IMR-90 (cell line): ENCODE measurements around the gene STK17B. TPM values are rescaled to one million over a fixed set of nuclear protein-coding genes. Genes with fewer than 3 reads are reported as not detected.

ENCODE experiments used
- ATAC-seq: fragments of 200-7000 bp; cut with Tn5 transposase; 2 replicates; pipeline ENCODE4 v1.9.1; 2020; ENCODE audit warnings: low read depth, mild to moderate bottlenecking, moderate library complexity
- BruUV-seq: library from RNA; stranded (reverse); fragments of 400-500 nt; replicated peaks from 2 replicates; lab custom pipeline; 2021; lab: Mats Ljungman, UMichigan
- CTCF ChIA-PET: fragments of 300-600 bp; formaldehyde crosslinking; extraction: SDS; loops from one replicate; lab custom pipeline; 2021; ENCODE audit warnings: antibody characterized with exemption; lab: Yijun Ruan, JAX
- POLR2A ChIA-PET: fragments of 300-600 bp; sonication (Branson Sonifier 250); formaldehyde crosslinking; loops from one replicate; lab custom pipeline; 2022; ENCODE audit warnings: antibody characterized with exemption; ENCODE audit not compliant: unreplicated experiment; lab: Charles Lee
- DNase-seq: peaks from one replicate; pipeline ENCODE4 v3.0.0; 2013
- H2AFZ ChIP-seq: replicated peaks from 2 replicates; pipeline ENCODE3; 2013; ENCODE audit warnings: low read length, mild to moderate bottlenecking; ENCODE audit not compliant: poor library complexity
- H2AK5ac ChIP-seq: 2 replicates; pipeline ENCODE4 v1.6.1; 2013; ENCODE audit warnings: low read depth, low read length, inconsistent platforms
- H2AK9ac ChIP-seq: replicated peaks from 2 replicates; pipeline ENCODE3; 2013; ENCODE audit warnings: mild to moderate bottlenecking, low read depth, low read length, moderate library complexity; ENCODE audit not compliant: poor library complexity
- H2BK120ac ChIP-seq: 2 replicates; pipeline ENCODE4 v1.6.1; 2013; ENCODE audit warnings: low read depth, low read length, inconsistent platforms
- H2BK15ac ChIP-seq: 3 replicates; pipeline ENCODE4 v1.6.1; 2013; ENCODE audit warnings: low read depth, low read length, inconsistent platforms
- H2BK20ac ChIP-seq: 2 replicates; pipeline ENCODE4 v1.6.1; 2013; ENCODE audit warnings: low read depth, mild to moderate bottlenecking, inconsistent platforms, low read length, moderate library complexity
- H2BK5ac ChIP-seq: 2 replicates; pipeline ENCODE4 v1.6.1; 2013; ENCODE audit warnings: mild to moderate bottlenecking, low read depth, low read length, inconsistent platforms; ENCODE audit not compliant: poor library complexity, severe bottlenecking
- H3K14ac ChIP-seq: replicated peaks from 2 replicates; pipeline ENCODE4 v1.6.1; 2013; ENCODE audit warnings: low read depth, low read length, inconsistent platforms
- H3K18ac ChIP-seq: 2 replicates; pipeline ENCODE4 v1.6.1; 2013; ENCODE audit warnings: low read depth, low read length, control low read depth
- H3K23ac ChIP-seq: 2 replicates; pipeline ENCODE4 v1.6.1; 2013; ENCODE audit warnings: low read depth, low read length, inconsistent platforms
- H3K27ac ChIP-seq: 2 replicates; pipeline ENCODE4 v1.5.1; 2013; ENCODE audit warnings: mild to moderate bottlenecking, control low read depth, low read length; ENCODE audit not compliant: insufficient read depth
- H3K27me3 ChIP-seq: 2 replicates; pipeline ENCODE4 v1.6.1; 2013; ENCODE audit warnings: low read length; ENCODE audit not compliant: control insufficient read depth, insufficient read depth
- H3K36me3 ChIP-seq: 2 replicates; pipeline ENCODE4 v1.6.1; 2013; ENCODE audit warnings: low read length, mixed read lengths; ENCODE audit not compliant: control insufficient read depth, insufficient read depth
- H3K4ac ChIP-seq: 2 replicates; pipeline ENCODE4 v1.6.1; 2013; ENCODE audit warnings: low read depth, low read length, inconsistent platforms
- H3K4me1 ChIP-seq: 2 replicates; pipeline ENCODE4 v1.6.1; 2013; ENCODE audit warnings: low read length, mixed read lengths; ENCODE audit not compliant: control insufficient read depth, insufficient read depth
- H3K4me2 ChIP-seq: 2 replicates; pipeline ENCODE4 v1.6.1; 2013; ENCODE audit warnings: low read depth, mild to moderate bottlenecking, control low read depth, low read length, moderate library complexity
- H3K4me3 ChIP-seq: 2 replicates; pipeline ENCODE4 v1.5.1; 2013; ENCODE audit warnings: low read depth, mild to moderate bottlenecking, control low read depth, low read length, moderate library complexity; ENCODE audit not compliant: insufficient read depth
- H3K56ac ChIP-seq: 2 replicates; pipeline ENCODE4 v1.6.1; 2013; ENCODE audit warnings: low read length, inconsistent platforms; ENCODE audit not compliant: insufficient read depth; ENCODE audit errors: extremely low read depth
- H3K79me1 ChIP-seq, 2 experiments: 2 replicates each; pipeline ENCODE4 v1.6.1; 2013; ENCODE audit warnings: low read length in 2 of 2, inconsistent platforms in 1 of 2, low read depth in 1 of 2
- H3K9ac ChIP-seq: 2 replicates; pipeline ENCODE4 v1.6.1; 2013; ENCODE audit warnings: low read depth, low read length, control low read depth
- H3K9me1 ChIP-seq: 2 replicates; pipeline ENCODE4 v1.6.1; 2013; ENCODE audit warnings: low read length, inconsistent platforms; ENCODE audit not compliant: insufficient read depth
- H3K9me3 ChIP-seq: 2 replicates; pipeline ENCODE4 v1.6.1; 2013; ENCODE audit warnings: low read length; ENCODE audit not compliant: control insufficient read depth, insufficient read depth
- H4K20me1 ChIP-seq: 2 replicates; pipeline ENCODE4 v1.6.1; 2013; ENCODE audit warnings: low read length, inconsistent platforms; ENCODE audit not compliant: insufficient read depth
- H4K5ac ChIP-seq: 2 replicates; pipeline ENCODE4 v1.6.1; 2013; ENCODE audit warnings: mild to moderate bottlenecking, low read depth, low read length, control low read depth
- H4K8ac ChIP-seq, 2 experiments: 2 replicates each; pipeline ENCODE4 v1.6.1; 2013; ENCODE audit warnings: low read depth in 2 of 2, low read length in 2 of 2, control low read depth in 1 of 2, inconsistent platforms in 1 of 2
- H4K91ac ChIP-seq: 2 replicates; pipeline ENCODE4 v1.6.1; 2013; ENCODE audit warnings: low read depth, low read length, inconsistent platforms; ENCODE audit not compliant: insufficient read depth
- BHLHE40 ChIP-seq: fragments of 150-350 bp; IDR thresholded peaks from 2 replicates; pipeline ENCODE4 v1.6.1; 2016; ENCODE audit warnings: mild to moderate bottlenecking, low read depth, low read length
- CEBPB ChIP-seq: IDR thresholded peaks from 2 replicates; pipeline ENCODE4 v1.6.1; 2012; ENCODE audit warnings: low read depth, low read length, improper control_type of control experiment
- CHD1 ChIP-seq: IDR thresholded peaks from 2 replicates; pipeline ENCODE4 v1.6.1; 2012; ENCODE audit warnings: low read depth, low read length, improper control_type of control experiment
- ELK1 ChIP-seq: fragments of 150-350 bp; IDR thresholded peaks from 2 replicates; pipeline ENCODE4 v1.6.1; 2016; ENCODE audit warnings: low read depth, mild to moderate bottlenecking, low read length, moderate library complexity, borderline replicate concordance
- FOS ChIP-seq: fragments of 150-350 bp; IDR thresholded peaks from 2 replicates; pipeline ENCODE4 v1.6.1; 2016; ENCODE audit warnings: low read depth, low read length
- MAFK ChIP-seq: IDR thresholded peaks from 2 replicates; pipeline ENCODE4 v1.6.1; 2012; ENCODE audit warnings: low read depth, low read length, improper control_type of control experiment
- MAZ ChIP-seq: IDR thresholded peaks from 2 replicates; pipeline ENCODE4 v1.6.1; 2012; ENCODE audit warnings: low read depth, mild to moderate bottlenecking, low read length, improper control_type of control experiment, moderate library complexity, borderline replicate concordance
- MXI1 ChIP-seq: IDR thresholded peaks from 2 replicates; pipeline ENCODE4 v1.6.1; 2012; ENCODE audit warnings: low read depth, mild to moderate bottlenecking, low read length, moderate library complexity, borderline replicate concordance
- POLR2A ChIP-seq: IDR thresholded peaks from 2 replicates; pipeline ENCODE4 v1.6.1; 2012; ENCODE audit warnings: mild to moderate bottlenecking, low read depth, low read length
- RAD21 ChIP-seq: IDR thresholded peaks from 2 replicates; pipeline ENCODE4 v1.6.1; 2012; ENCODE audit warnings: low read length, improper control_type of control experiment
- RCOR1 ChIP-seq: IDR thresholded peaks from 2 replicates; pipeline ENCODE4 v1.6.1; 2012; ENCODE audit warnings: mild to moderate bottlenecking, low read length, improper control_type of control experiment; ENCODE audit not compliant: insufficient replicate concordance
- RFX5 ChIP-seq: IDR thresholded peaks from 2 replicates; pipeline ENCODE4 v1.8.0; 2012; ENCODE audit warnings: low read depth, mild to moderate bottlenecking, low read length, moderate library complexity
- SMC3 ChIP-seq: fragments of 150-350 bp; IDR thresholded peaks from 2 replicates; pipeline ENCODE4 v1.6.1; 2016; ENCODE audit warnings: low read depth, mild to moderate bottlenecking, antibody characterized with exemption, low read length, moderate library complexity
- USF2 ChIP-seq: fragments of 150-350 bp; IDR thresholded peaks from 2 replicates; pipeline ENCODE4 v1.6.1; 2017; ENCODE audit warnings: mild to moderate bottlenecking, antibody characterized with exemption, low read length, low read depth
- dilution Hi-C: fragments of 300-500 bp; cut with HindIII; formaldehyde crosslinking; loops from one replicate; pipeline ENCODE4 v1.14.3; 2018; ENCODE audit warnings: low sequenced_read_pairs; ENCODE audit not compliant: unreplicated experiment
- in situ Hi-C: fragments of 300-500 bp; cut with MboI; formaldehyde crosslinking; loops from 3 replicates; pipeline ENCODE4 v1.14.3; 2019; ENCODE audit warnings: low sequenced_read_pairs, inconsistent platforms, mixed read lengths
- intact Hi-C: fragments of 100-400 bp; cut with micrococcal nuclease; formaldehyde crosslinking; loops from 2 replicates; pipeline ENCODE4 v1.10.0; 2022
- polyA plus RNA-seq, 3 experiments: library from polyadenylated mRNA; depleted of rRNA; stranded (reverse); fragments of >200 nt; gene quantifications; 2 replicates each; pipeline ENCODE4 v1.2.3, GENCODE V29; 2012; ENCODE audit warnings: low replicate concordance in 1 of 3
- total RNA-seq: library from RNA; depleted of rRNA; stranded (reverse); fragments of >200 nt; gene quantifications from 2 replicates; pipeline ENCODE4 v1.2.3, GENCODE V29; 2012
- TF ChIP-seq, protein P1 (sequence below): conservative IDR thresholded peaks from 2 replicates; pipeline ENCODE4 v1.5.1; 2012; ENCODE audit warnings: mild to moderate bottlenecking, low read depth, low read length, improper control_type of control experiment

STK17B gene
- total and polyA plus RNA-seq, 2 of the 4 experiments (the other 2 are of a cell fraction) = 7.5 to 48.9 TPM

GRCh38 chr2:196205881-196206435 is 34.6 kb upstream of the STK17B start:
- Histone ChIP-seq H2BK15ac (no peak overlapping the region), H3K36me3 (no peaks in the 10 kb centered on the region), H4K5ac (no peak overlapping the region), H4K8ac (no peak overlapping the region), H3K27ac (no peak overlapping the region), H3K4me2 (no peak overlapping the region), H3K18ac (no peak overlapping the region), H2BK5ac (no peak overlapping the region), H2AK9ac (no peak overlapping the region), H4K91ac (no peak overlapping the region), H2AFZ (no peak overlapping the region), H2BK120ac (no peak overlapping the region), H3K9me3 (no peaks in the 10 kb centered on the region), H3K27me3 (no peaks in the 10 kb centered on the region), H3K23ac (no peak overlapping the region), H4K20me1 (no peaks in the 10 kb centered on the region), H3K79me1 (no peaks in the 10 kb centered on the region), H3K9ac (no peak overlapping the region), H3K4me3 (no peak overlapping the region), H3K14ac (no peak overlapping the region), H3K4ac (no peak overlapping the region), H2BK20ac (no peak overlapping the region), H2AK5ac (no peak overlapping the region), H3K4me1 (no peaks in the 10 kb centered on the region), H3K56ac (no peak overlapping the region), H3K9me1 (no peaks in the 10 kb centered on the region)
- no peak for TF ChIP-seq CEBPB
- TF ChIP-seq POLR2A = no peak
- TF ChIP-seq MAFK = no peak
- TF ChIP-seq RCOR1 = no peak
- TF ChIP-seq BHLHE40 = no peak
- TF ChIP-seq CHD1 = no peak
- TF ChIP-seq MXI1 = no peak
- TF ChIP-seq USF2 = no peak
- no peak for TF ChIP-seq SMC3
- TF ChIP-seq, protein P1, sequence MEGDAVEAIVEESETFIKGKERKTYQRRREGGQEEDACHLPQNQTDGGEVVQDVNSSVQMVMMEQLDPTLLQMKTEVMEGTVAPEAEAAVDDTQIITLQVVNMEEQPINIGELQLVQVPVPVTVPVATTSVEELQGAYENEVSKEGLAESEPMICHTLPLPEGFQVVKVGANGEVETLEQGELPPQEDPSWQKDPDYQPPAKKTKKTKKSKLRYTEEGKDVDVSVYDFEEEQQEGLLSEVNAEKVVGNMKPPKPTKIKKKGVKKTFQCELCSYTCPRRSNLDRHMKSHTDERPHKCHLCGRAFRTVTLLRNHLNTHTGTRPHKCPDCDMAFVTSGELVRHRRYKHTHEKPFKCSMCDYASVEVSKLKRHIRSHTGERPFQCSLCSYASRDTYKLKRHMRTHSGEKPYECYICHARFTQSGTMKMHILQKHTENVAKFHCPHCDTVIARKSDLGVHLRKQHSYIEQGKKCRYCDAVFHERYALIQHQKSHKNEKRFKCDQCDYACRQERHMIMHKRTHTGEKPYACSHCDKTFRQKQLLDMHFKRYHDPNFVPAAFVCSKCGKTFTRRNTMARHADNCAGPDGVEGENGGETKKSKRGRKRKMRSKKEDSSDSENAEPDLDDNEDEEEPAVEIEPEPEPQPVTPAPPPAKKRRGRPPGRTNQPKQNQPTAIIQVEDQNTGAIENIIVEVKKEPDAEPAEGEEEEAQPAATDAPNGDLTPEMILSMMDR = no peak
- no peak for TF ChIP-seq RAD21
- no peak for TF ChIP-seq FOS
- no peak for TF ChIP-seq MAZ
- no peak for TF ChIP-seq RFX5
- TF ChIP-seq ELK1 = no peak
- DNase-seq = no peak
- ATAC-seq = no peak; the same call in 1 of the 2 replicates
- in situ Hi-C loops = no loop called here
- intact Hi-C loops = no loop called here
- dilution Hi-C loops = no loop called here
- POLR2A ChIA-PET = no interaction called here
- BruUV-seq = no TSS peak
- CTCF ChIA-PET = no interaction called here
